Measurements from ENCODE around the gene PIGK.

GRCh38 chr1:77126307-77126706, 92.9 kb downstream of the PIGK start:
- TF ChIP-seq CTCF (IDR thresholded peaks at IDR 0.05; ENCODE audit: low read depth, low read length) (peak; percentile 64), EZH2phosphoT487 (IDR thresholded peaks at IDR 0.05; ENCODE audit: low read depth) (no peak)
